ENCODE measurements around the gene ENOX1.
A peak's percentile ranks its signal among the peaks of the same experiment; 100 is the strongest.
"Not testable (repeated sequence)": the region's sequence is repeated elsewhere in the genome, so short reads cannot be mapped to it uniquely, and the experiment has no call there.

The ENOX1 gene

DNA sequence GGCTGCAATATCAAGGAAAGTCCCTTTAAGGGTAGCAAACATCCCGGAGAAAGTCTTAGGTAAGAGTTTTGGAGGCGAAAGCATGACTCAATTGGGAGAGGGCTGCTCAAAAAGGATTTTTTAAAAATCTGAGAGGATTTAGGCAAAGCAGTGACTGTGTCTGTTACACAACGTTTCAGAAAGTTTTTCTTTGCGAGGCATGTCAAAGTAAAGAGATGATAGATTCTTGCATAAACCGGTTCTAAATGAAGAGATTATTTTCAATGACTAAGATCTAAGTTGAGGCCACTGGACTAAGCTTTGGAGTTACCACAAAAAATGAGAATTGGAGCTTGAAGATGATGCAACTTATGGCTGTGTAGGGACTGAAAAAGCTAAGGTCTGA, 43.7 kb upstream of the ENOX1 start (continued):
- TF ChIP-seq ZNF211 (tag by site-specific recombination; IDR thresholded peaks at IDR 0.05; ENCODE audit: low read depth): no peak

DNA sequence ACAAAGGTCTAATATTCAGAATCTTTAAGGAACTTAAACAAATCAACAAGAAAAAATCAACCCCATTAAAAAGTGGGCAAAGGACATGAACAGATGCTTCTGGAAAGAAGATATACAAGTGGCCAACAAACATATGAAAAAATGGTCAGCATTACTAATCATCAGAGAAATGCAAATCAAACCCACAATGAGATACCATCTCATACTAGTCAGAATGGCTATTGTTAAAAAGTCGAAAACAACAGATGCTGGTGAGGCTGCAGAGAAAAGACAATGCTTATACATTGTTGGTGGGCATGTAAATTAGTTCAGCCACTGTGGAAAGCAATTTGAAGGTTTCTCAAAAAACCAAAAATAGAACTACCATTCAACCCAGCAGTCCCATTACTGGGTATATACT, 37.9 kb upstream of the ENOX1 start:
- H3K27ac ChIP-seq (ENCODE audit: extremely low read depth, low read depth, low read length); POLR2A ChIA-PET; H3K9me3 ChIP-seq (ENCODE audit: control insufficient read depth, insufficient read depth, low read depth, low read length); H3K4me1 ChIP-seq (ENCODE audit: control insufficient read depth, insufficient read depth, low read length); H3K4me3 ChIP-seq (ENCODE audit: low read depth, low read length); H3K36me3 ChIP-seq (ENCODE audit: control insufficient read depth in 2 of 2, insufficient read depth in 1 of 2, low read length in 2 of 2): not testable (repeated sequence)
- CTCF ChIA-PET: interaction anchor here (0.7 kb wide), 1 partner anchor 440 kb away, joined by 4 read pairs; no protein-coding TSS in a partner anchor

DNA sequence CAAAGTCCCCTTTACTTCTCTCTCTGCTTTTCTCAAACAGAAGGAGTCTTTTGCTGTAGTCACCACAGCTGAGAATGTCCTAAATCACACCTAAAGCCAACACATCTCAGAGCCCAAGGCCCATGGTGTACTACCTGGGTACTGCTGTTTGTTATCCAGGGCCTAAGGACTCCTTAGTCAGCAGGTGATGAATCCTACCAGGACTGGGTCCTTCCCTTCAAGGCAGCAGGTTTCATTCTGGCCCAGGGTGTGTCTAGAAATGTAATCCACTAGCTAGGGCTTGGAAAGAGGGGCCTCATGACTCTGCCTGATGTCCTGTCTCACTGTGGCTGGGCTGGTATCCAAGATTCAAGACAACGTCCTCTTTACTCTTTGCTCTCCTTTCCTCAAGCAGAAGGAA, 36.2 kb upstream of the ENOX1 start:
- no peak overlapping the region for H3K4me3 ChIP-seq (ENCODE audit: low read depth, low read length)
- TF ChIP-seq ZEB2 (tag by site-specific recombination; IDR thresholded peaks at IDR 0.05) (no peak), ZNF747 (tag by site-specific recombination; IDR thresholded peaks at IDR 0.05) (no peak)
- POLR2A ChIA-PET: no interaction called here

DNA sequence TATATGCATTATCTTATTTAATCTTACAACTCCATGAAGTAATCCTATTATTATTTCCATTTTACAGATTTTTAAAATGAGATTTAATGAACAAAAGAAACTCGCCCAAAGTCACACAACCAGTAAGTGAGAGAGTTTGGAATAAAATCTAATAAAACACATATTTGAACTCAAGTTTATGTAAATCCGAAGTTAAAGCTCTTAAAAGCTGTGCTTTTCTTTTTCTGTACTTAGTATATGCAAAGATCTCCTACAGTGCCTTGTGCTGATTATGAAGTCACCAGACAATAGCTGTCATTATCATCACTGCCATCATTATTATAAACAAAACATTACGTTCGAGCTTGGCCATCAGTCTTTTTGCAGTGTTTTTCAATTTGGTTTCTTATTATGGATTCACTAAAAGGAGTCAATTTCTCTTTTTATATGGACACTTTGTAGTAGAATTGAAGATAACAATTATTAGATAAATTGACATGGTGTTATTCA, 29.7 kb upstream of the ENOX1 start:
- H3K4me3 ChIP-seq (ENCODE audit: low read depth, low read length): no peak overlapping the region
- POLR2A ChIA-PET: interaction anchor here (2.2 kb wide), 1 partner anchor 63 kb away, joined by 9 read pairs; the partner anchor contains the start of genes CCDC122 and LACC1
- no peaks in the 10 kb centered on the region for H3K36me3 ChIP-seq (ENCODE audit: control insufficient read depth in 2 of 2, insufficient read depth in 1 of 2, low read length in 2 of 2)
- no peaks in the 10 kb centered on the region for H3K9me3 ChIP-seq (ENCODE audit: control insufficient read depth, insufficient read depth, low read depth, low read length)
- CTCF ChIA-PET: interaction anchor here (0.6 to 3.4 kb wide), 6 partner anchors 13 to 1197 kb away, joined by 3 to 13 read pairs (median 3); no protein-coding TSS in a partner anchor
- H3K27ac ChIP-seq (ENCODE audit: extremely low read depth, low read depth, low read length): no peak overlapping the region
- H3K4me1 ChIP-seq (ENCODE audit: control insufficient read depth, insufficient read depth, low read length): no peaks in the 10 kb centered on the region
- TF ChIP-seq ZNF629 (tag by site-specific recombination; IDR thresholded peaks at IDR 0.05) (peak; percentile 21; the same call in 1 of the 2 replicates), RBAK (tag by site-specific recombination; IDR thresholded peaks at IDR 0.05) (no peak)
- TF ChIP-seq, protein P1, sequence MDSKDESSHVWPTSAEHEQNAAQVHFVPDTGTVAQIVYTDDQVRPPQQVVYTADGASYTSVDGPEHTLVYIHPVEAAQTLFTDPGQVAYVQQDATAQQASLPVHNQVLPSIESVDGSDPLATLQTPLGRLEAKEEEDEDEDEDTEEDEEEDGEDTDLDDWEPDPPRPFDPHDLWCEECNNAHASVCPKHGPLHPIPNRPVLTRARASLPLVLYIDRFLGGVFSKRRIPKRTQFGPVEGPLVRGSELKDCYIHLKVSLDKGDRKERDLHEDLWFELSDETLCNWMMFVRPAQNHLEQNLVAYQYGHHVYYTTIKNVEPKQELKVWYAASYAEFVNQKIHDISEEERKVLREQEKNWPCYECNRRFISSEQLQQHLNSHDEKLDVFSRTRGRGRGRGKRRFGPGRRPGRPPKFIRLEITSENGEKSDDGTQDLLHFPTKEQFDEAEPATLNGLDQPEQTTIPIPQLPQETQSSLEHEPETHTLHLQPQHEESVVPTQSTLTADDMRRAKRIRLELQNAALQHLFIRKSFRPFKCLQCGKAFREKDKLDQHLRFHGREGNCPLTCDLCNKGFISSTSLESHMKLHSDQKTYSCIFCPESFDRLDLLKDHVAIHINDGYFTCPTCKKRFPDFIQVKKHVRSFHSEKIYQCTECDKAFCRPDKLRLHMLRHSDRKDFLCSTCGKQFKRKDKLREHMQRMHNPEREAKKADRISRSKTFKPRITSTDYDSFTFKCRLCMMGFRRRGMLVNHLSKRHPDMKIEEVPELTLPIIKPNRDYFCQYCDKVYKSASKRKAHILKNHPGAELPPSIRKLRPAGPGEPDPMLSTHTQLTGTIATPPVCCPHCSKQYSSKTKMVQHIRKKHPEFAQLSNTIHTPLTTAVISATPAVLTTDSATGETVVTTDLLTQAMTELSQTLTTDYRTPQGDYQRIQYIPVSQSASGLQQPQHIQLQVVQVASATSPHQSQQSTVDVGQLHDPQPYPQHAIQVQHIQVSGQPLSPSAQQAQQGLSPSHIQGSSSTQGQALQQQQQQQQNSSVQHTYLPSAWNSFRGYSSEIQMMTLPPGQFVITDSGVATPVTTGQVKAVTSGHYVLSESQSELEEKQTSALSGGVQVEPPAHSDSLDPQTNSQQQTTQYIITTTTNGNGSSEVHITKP (tag by site-specific recombination; IDR thresholded peaks at IDR 0.05): no peak

More for the DNA sequence above, 36.2 kb upstream of the ENOX1 start:
- Histone ChIP-seq H3K9me3 (ENCODE audit: control insufficient read depth, insufficient read depth, low read depth, low read length) (no peaks in the 10 kb centered on the region), H3K4me1 (ENCODE audit: control insufficient read depth, insufficient read depth, low read length) (no peaks in the 10 kb centered on the region), H3K27ac (ENCODE audit: extremely low read depth, low read depth, low read length) (no peak overlapping the region), H3K36me3 (ENCODE audit: control insufficient read depth in 2 of 2, insufficient read depth in 1 of 2, low read length in 2 of 2) (no peaks in the 10 kb centered on the region)
- CTCF ChIA-PET: no interaction called here

DNA sequence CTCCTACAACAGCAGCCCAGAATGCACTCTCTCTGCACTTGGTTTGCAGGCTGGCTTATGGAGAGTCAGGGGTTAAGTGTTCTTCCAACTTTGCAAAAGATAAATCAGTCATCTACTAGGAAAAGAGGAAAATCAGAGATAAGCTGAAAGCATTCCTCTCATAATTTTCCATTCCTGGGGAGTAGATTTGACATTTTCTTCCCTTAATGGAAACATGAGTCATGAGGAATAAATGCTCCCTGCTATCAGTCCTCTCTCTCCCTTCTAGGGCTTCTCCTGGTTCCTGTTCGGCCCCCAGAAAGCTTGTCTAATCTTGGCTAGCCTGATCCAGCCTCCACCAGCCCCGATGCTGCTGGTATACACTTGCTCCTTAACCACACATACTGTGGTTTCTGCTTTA, 28.4 kb upstream of the ENOX1 start:
- Histone ChIP-seq H3K9me3 (ENCODE audit: control insufficient read depth, insufficient read depth, low read depth, low read length) (no peaks in the 10 kb centered on the region), H3K4me3 (ENCODE audit: low read depth, low read length) (no peak overlapping the region), H3K4me1 (ENCODE audit: control insufficient read depth, insufficient read depth, low read length) (no peaks in the 10 kb centered on the region), H3K36me3 (ENCODE audit: control insufficient read depth in 2 of 2, insufficient read depth in 1 of 2, low read length in 2 of 2) (no peaks in the 10 kb centered on the region), H3K27ac (ENCODE audit: extremely low read depth, low read depth, low read length) (no peak overlapping the region)
- ChIA-PET POLR2A (interaction anchor here (2.2 kb wide), 1 partner anchor 64 kb away, joined by 9 read pairs; the partner anchor contains the start of genes CCDC122 and LACC1), CTCF (interaction anchor here (0.5 to 3.4 kb wide), 4 partner anchors 11 to 512 kb away, joined by 3 to 13 read pairs (median 4); no protein-coding TSS in a partner anchor)
- TF ChIP-seq ZNF670 (tag by site-specific recombination; IDR thresholded peaks at IDR 0.05; ENCODE audit: low read depth) (no peak), GLI2 (tag by site-specific recombination; IDR thresholded peaks at IDR 0.05; ENCODE audit: borderline replicate concordance, low read depth) (peak; percentile 34; the same call in 1 of the 2 replicates), ZSCAN23 (tag by site-specific recombination; IDR thresholded peaks at IDR 0.05) (no peak), ZSCAN30 (tag by site-specific recombination; IDR thresholded peaks at IDR 0.05) (peak; percentile 31; the same call in 1 of the 2 replicates), GLIS1 (tag by site-specific recombination; IDR thresholded peaks at IDR 0.05) (peak; percentile 90), SP7 (tag by site-specific recombination; IDR thresholded peaks at IDR 0.05) (peak; percentile 65; the same call in 1 of the 2 replicates), ZNF530 (tag by site-specific recombination; IDR thresholded peaks at IDR 0.05; ENCODE audit: low read depth) (no peak), KLF16 (tag by site-specific recombination; IDR thresholded peaks at IDR 0.05) (no peak), ZNF621 (tag by site-specific recombination; IDR thresholded peaks at IDR 0.05) (no peak), ZNF19 (tag by site-specific recombination; IDR thresholded peaks at IDR 0.05; ENCODE audit: low read depth) (no peak), ZNF768 (tag by site-specific recombination; IDR thresholded peaks at IDR 0.05) (no peak)
- TF ChIP-seq, protein P2, sequence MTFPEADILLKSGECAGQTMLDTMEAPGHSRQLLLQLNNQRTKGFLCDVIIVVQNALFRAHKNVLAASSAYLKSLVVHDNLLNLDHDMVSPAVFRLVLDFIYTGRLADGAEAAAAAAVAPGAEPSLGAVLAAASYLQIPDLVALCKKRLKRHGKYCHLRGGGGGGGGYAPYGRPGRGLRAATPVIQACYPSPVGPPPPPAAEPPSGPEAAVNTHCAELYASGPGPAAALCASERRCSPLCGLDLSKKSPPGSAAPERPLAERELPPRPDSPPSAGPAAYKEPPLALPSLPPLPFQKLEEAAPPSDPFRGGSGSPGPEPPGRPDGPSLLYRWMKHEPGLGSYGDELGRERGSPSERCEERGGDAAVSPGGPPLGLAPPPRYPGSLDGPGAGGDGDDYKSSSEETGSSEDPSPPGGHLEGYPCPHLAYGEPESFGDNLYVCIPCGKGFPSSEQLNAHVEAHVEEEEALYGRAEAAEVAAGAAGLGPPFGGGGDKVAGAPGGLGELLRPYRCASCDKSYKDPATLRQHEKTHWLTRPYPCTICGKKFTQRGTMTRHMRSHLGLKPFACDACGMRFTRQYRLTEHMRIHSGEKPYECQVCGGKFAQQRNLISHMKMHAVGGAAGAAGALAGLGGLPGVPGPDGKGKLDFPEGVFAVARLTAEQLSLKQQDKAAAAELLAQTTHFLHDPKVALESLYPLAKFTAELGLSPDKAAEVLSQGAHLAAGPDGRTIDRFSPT (tag by site-specific recombination; IDR thresholded peaks at IDR 0.05): peak; percentile 73
- TF ChIP-seq, protein P3, sequence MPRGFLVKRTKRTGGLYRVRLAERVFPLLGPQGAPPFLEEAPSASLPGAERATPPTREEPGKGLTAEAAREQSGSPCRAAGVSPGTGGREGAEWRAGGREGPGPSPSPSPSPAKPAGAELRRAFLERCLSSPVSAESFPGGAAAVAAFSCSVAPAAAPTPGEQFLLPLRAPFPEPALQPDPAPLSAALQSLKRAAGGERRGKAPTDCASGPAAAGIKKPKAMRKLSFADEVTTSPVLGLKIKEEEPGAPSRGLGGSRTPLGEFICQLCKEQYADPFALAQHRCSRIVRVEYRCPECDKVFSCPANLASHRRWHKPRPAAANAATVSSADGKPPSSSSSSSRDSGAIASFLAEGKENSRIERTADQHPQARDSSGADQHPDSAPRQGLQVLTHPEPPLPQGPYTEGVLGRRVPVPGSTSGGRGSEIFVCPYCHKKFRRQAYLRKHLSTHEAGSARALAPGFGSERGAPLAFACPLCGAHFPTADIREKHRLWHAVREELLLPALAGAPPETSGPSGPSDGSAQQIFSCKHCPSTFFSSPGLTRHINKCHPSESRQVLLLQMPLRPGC (tag by site-specific recombination; IDR thresholded peaks at IDR 0.05): peak; percentile 64

Measured in HEK293 (cell line).